Keratinocyte (primary cell): ENCODE data around the gene PKLR.

Experiments used
- CTCF ChIP-seq, 3 experiments: IDR thresholded peaks in 1 of 3; conservative IDR thresholded peaks in 1 of 3; optimal IDR thresholded peaks in 1 of 3; 2 replicates in 2 of 3; 3 replicates in 1 of 3; pipeline versions ENCODE3 to v1.5.1; 2011; ENCODE audit warnings: low read length in 3 of 3, mild to moderate bottlenecking in 3 of 3, moderate library complexity in 2 of 3, control low read depth in 1 of 3, inconsistent platforms in 1 of 3; ENCODE audit not compliant: insufficient read depth in 2 of 3; ENCODE audit errors: extremely low read depth in 1 of 3
- EZH2 ChIP-seq: IDR thresholded peaks from one replicate; pipeline ENCODE4 v1.6.1; 2012; ENCODE audit warnings: inconsistent platforms, mild to moderate bottlenecking, low read length, moderate library complexity

GRCh38 chr1:155255243-155256007 lies 45.8 kb downstream of the PKLR start, which contains the start of gene ENTREP3:
- TF ChIP-seq CTCF (optimal IDR thresholded peaks at IDR 0.05 in 1 of 3, IDR thresholded peaks at IDR 0.05 in 1 of 3, conservative IDR thresholded peaks at IDR 0.05 in 1 of 3; ENCODE audit: extremely low read depth in 1 of 3, insufficient read depth in 2 of 3, low read length in 3 of 3) (no peak), EZH2 (no peak)
